OCI-LY3 (cell line): ENCODE data around the gene SHROOM4.

Experiments
- CTCF ChIP-seq: fragments of 200-600, 300-600 bp; sonication (generic); IDR thresholded peaks from 2 replicates; pipeline ENCODE4 v1.5.1; 2014; ENCODE audit warnings: antibody characterized with exemption, low read length, low read depth
- EZH2phosphoT487 ChIP-seq: fragments of 200-600 bp; shearing (Covaris generic); IDR thresholded peaks from 2 replicates; pipeline ENCODE4 v1.6.1; 2018; ENCODE audit warnings: antibody characterized with exemption, mixed run types, low read depth

- TF ChIP-seq CTCF (no peak), EZH2phosphoT487 (no peak)
Measured at GRCh38 chrX:50697691-50698090, 116.3 kb downstream of the SHROOM4 start.
